KMS-11 (cell line): ENCODE data around the gene BCOR.

Source experiments
- H2AFZ ChIP-seq: fragments of 200-600 bp; sonication (generic); 2 replicates; pipeline ENCODE4 v1.6.1; 2016; ENCODE audit warnings: antibody characterized with exemption, mixed run types, low read depth
- H3K27ac ChIP-seq: fragments of 200-600 bp; sonication (generic); 2 replicates; pipeline ENCODE4 v1.6.1; 2016; ENCODE audit warnings: mild to moderate bottlenecking, mixed run types
- H3K27me3 ChIP-seq: fragments of 200-600 bp; sonication (generic); 2 replicates; pipeline ENCODE4 v1.6.1; 2017; ENCODE audit warnings: mild to moderate bottlenecking, low read depth, mixed run types, moderate library complexity; ENCODE audit not compliant: insufficient read depth
- H3K36me3 ChIP-seq: fragments of 200-600 bp; sonication (generic); 2 replicates; pipeline ENCODE4 v1.6.1; 2017; ENCODE audit warnings: mild to moderate bottlenecking, mixed run types; ENCODE audit not compliant: insufficient read depth
- H3K4me1 ChIP-seq: fragments of 200-600 bp; sonication (generic); 2 replicates; pipeline ENCODE4 v1.6.1; 2016; ENCODE audit warnings: mild to moderate bottlenecking, low read depth, mixed run types; ENCODE audit not compliant: poor library complexity, severe bottlenecking
- H3K4me2 ChIP-seq: fragments of 200-600 bp; sonication (generic); 2 replicates; pipeline ENCODE4 v1.7.0; 2016; ENCODE audit warnings: mild to moderate bottlenecking, mixed run types
- H3K4me3 ChIP-seq: fragments of 200-600 bp; sonication (generic); IDR thresholded peaks from 2 replicates; pipeline ENCODE4 v1.6.1; 2017; ENCODE audit warnings: low read depth, low read length, mixed read lengths; ENCODE audit not compliant: insufficient read depth
- H3K79me2 ChIP-seq: fragments of 200-600 bp; sonication (generic); 2 replicates; pipeline ENCODE4 v1.6.1; 2016; ENCODE audit warnings: low read depth, mixed run types; ENCODE audit not compliant: insufficient read depth
- H3K9ac ChIP-seq: fragments of 200-600 bp; sonication (generic); 2 replicates; pipeline ENCODE4 v1.6.1; 2016; ENCODE audit warnings: mild to moderate bottlenecking, mixed run types
- H4K20me1 ChIP-seq: fragments of 200-600 bp; sonication (generic); 2 replicates; pipeline ENCODE4 v1.6.1; 2016; ENCODE audit warnings: mild to moderate bottlenecking, mixed run types; ENCODE audit not compliant: insufficient read depth
- CTCF ChIP-seq: fragments of 200-600 bp; sonication (generic); conservative IDR thresholded peaks from 2 replicates; pipeline ENCODE4 v1.6.1; 2017; ENCODE audit warnings: low read depth, mild to moderate bottlenecking, antibody characterized with exemption, low read length, moderate library complexity, mixed read lengths

BCOR gene

DNA sequence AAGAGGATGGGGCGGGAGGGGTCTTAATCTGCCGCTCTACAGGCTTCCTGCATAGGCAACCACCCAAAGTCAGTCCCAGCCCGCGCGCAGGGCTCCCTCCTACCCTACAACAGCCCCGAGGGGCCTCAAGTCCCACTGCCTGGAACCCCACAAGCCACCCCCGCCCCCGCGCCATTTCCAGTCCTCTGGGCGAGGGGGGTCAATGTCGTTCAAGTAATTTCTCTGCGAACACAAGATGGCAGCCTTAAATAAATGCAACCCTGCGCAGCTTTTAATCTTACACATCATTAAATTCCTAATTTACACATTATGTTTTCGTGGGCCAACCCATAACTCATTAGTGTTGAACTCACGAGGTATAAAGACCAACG, 92.9 kb downstream of the BCOR start:
- H3K4me1 ChIP-seq = peaks cover 3% of the 10 kb centered on the region
- H3K4me2 ChIP-seq = no peak overlapping the region
- H3K36me3 ChIP-seq = no peaks in the 10 kb centered on the region
- no peaks in the 10 kb centered on the region for H3K79me2 ChIP-seq
- no peaks in the 10 kb centered on the region for H4K20me1 ChIP-seq
- no peak overlapping the region for H3K27ac ChIP-seq
- no peak overlapping the region for H3K9ac ChIP-seq
- no peak for TF ChIP-seq CTCF
- no peak overlapping the region for H2AFZ ChIP-seq
- no peaks in the 10 kb centered on the region for H3K27me3 ChIP-seq
- no peak overlapping the region for H3K4me3 ChIP-seq

GRCh38 chrX:40004246-40004535, 93.6 kb downstream of the BCOR start:
- Histone ChIP-seq H3K36me3 (no peaks in the 10 kb centered on the region), H3K4me1 (peaks cover 3% of the 10 kb centered on the region), H3K9ac (no peak overlapping the region), H3K4me2 (no peak overlapping the region), H3K27ac (no peak overlapping the region), H2AFZ (no peak overlapping the region), H3K79me2 (no peaks in the 10 kb centered on the region), H3K4me3 (no peak overlapping the region), H3K27me3 (no peaks in the 10 kb centered on the region), H4K20me1 (no peaks in the 10 kb centered on the region)
- no peak for TF ChIP-seq CTCF

- no peak for TF ChIP-seq CTCF
- H3K4me2 ChIP-seq = no peak overlapping the region
Observed at GRCh38 chrX:40003428-40004245, 94.1 kb downstream of the BCOR start.

GRCh38 chrX:40003071-40003427, 94.7 kb downstream of the BCOR start:
- no peak overlapping the region for H3K4me2 ChIP-seq

More at GRCh38 chrX:40003428-40004245, 94.1 kb downstream of the BCOR start:
- no peaks in the 10 kb centered on the region for H4K20me1 ChIP-seq
- no peaks in the 10 kb centered on the region for H3K27me3 ChIP-seq
- peaks cover 3% of the 10 kb centered on the region for H3K4me1 ChIP-seq
- H3K9ac ChIP-seq = no peak overlapping the region
- no peaks in the 10 kb centered on the region for H3K79me2 ChIP-seq
- no peaks in the 10 kb centered on the region for H3K36me3 ChIP-seq
- no peak overlapping the region for H2AFZ ChIP-seq
- no peak overlapping the region for H3K4me3 ChIP-seq
- no peak overlapping the region for H3K27ac ChIP-seq

More at GRCh38 chrX:40003071-40003427, 94.7 kb downstream of the BCOR start:
- no peak overlapping the region for H3K9ac ChIP-seq
- H3K4me1 ChIP-seq = peaks cover 3% of the 10 kb centered on the region
- TF ChIP-seq CTCF = no peak
- no peak overlapping the region for H2AFZ ChIP-seq
- H4K20me1 ChIP-seq = no peaks in the 10 kb centered on the region
- H3K36me3 ChIP-seq = no peaks in the 10 kb centered on the region
- H3K27ac ChIP-seq = no peak overlapping the region
- H3K79me2 ChIP-seq = no peaks in the 10 kb centered on the region
- no peak overlapping the region for H3K4me3 ChIP-seq
- H3K27me3 ChIP-seq = no peaks in the 10 kb centered on the region
